DOHH2 (cell line): Measurements from ENCODE around the gene PTPRK.

Experiments used
- EZH2phosphoT487 ChIP-seq: fragments of 200-600 bp; sonication (generic); IDR thresholded peaks from 2 replicates; pipeline ENCODE4 v1.6.1; 2017; ENCODE audit warnings: borderline replicate concordance, mild to moderate bottlenecking, antibody characterized with exemption, low read length, moderate library complexity, mixed read lengths
- TF ChIP-seq, protein P1 (sequence below): fragments of 200-600 bp; sonication (generic); IDR thresholded peaks from one replicate; pipeline ENCODE4 v1.5.1; 2014; ENCODE audit warnings: antibody characterized with exemption, mild to moderate bottlenecking, low read depth, low read length; ENCODE audit not compliant: poor library complexity, severe bottlenecking

DNA sequence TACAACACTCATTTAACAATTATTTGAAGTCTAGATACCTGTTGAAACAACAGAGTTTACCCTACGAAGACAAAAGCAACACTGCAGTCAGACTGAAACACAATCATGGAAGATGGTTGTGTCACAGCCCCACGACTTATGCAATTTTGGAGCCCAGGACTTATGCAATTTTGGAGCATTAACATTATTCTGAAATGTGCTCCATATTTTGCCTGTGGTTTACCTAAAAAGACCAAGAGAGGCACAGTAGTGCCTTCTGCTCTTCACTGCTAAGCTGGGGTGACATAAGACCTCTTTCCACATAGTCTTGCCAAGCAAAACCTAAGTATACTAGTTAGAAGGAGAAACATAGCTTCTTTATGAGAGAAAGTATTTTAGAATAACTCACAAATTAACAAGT, 216.5 kb downstream of the PTPRK start:
- TF ChIP-seq, protein P1, sequence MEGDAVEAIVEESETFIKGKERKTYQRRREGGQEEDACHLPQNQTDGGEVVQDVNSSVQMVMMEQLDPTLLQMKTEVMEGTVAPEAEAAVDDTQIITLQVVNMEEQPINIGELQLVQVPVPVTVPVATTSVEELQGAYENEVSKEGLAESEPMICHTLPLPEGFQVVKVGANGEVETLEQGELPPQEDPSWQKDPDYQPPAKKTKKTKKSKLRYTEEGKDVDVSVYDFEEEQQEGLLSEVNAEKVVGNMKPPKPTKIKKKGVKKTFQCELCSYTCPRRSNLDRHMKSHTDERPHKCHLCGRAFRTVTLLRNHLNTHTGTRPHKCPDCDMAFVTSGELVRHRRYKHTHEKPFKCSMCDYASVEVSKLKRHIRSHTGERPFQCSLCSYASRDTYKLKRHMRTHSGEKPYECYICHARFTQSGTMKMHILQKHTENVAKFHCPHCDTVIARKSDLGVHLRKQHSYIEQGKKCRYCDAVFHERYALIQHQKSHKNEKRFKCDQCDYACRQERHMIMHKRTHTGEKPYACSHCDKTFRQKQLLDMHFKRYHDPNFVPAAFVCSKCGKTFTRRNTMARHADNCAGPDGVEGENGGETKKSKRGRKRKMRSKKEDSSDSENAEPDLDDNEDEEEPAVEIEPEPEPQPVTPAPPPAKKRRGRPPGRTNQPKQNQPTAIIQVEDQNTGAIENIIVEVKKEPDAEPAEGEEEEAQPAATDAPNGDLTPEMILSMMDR, result no peak
- TF ChIP-seq EZH2phosphoT487, result no peak
